Measurements from ENCODE around the gene WNK2. TPM values are rescaled to one million over a fixed set of nuclear protein-coding genes. Genes with fewer than 3 reads are reported as not detected.

The WNK2 gene
- total RNA-seq, 1 experiment from 2014 or later, result 69.4 TPM

DNA sequence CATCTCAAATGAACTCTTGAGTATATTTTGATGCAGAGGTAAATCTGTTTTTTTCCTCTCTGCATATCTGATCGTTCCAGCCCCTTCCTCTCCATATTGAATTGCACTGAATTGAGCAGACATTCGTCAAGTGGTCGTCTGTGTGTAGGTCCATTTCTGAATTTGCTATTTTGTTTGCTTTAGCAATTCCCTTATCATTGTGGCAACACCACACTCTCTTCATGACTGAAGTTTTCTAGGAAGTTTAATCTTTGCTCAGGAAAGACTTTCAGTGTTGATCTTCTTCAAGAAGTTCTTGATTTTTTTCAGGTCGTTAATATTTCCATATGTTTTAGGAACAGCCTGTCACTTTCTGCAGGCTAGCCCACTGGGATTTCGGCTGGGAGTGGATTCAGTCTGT, 132.0 kb downstream of the WNK2 start:
- H4K5ac ChIP-seq (ENCODE audit: insufficient read length, low read depth, low read length), result no peak overlapping the region
- Mint-ChIP-seq H3K36me3 (ENCODE audit: insufficient read depth in 1 of 3, low read depth in 3 of 3) (peaks cover 4 to 53% (median 6%) of the 10 kb centered on the region in 3 experiments; a peak in 6 of 7 replicates), H3K9me3 (no peaks in the 10 kb centered on the region), H3K4me1 (peaks cover 4 to 5% of the 10 kb centered on the region in 2 experiments), H3K4me3 (no peak overlapping the region), H3K27ac (no peak overlapping the region), H3K27me3 (ENCODE audit: low read depth) (no peaks in the 10 kb centered on the region; the same call in none of the 2 replicates)
- no peak overlapping the region for H2BK15ac ChIP-seq (ENCODE audit: low read depth, low read length)
- no peak overlapping the region for H3K27ac ChIP-seq (ENCODE audit: insufficient read length, low read depth, low read length)
- no peak overlapping the region for H2AFZ ChIP-seq (ENCODE audit: low read length)
- no peak overlapping the region for H4K91ac ChIP-seq (ENCODE audit: insufficient read length, low read depth, low read length)
- H3K14ac ChIP-seq (ENCODE audit: insufficient read depth, low read length), result no peak overlapping the region
- H2BK12ac ChIP-seq (ENCODE audit: insufficient read length, low read depth, low read length), result no peak overlapping the region
- TF ChIP-seq, protein P1, sequence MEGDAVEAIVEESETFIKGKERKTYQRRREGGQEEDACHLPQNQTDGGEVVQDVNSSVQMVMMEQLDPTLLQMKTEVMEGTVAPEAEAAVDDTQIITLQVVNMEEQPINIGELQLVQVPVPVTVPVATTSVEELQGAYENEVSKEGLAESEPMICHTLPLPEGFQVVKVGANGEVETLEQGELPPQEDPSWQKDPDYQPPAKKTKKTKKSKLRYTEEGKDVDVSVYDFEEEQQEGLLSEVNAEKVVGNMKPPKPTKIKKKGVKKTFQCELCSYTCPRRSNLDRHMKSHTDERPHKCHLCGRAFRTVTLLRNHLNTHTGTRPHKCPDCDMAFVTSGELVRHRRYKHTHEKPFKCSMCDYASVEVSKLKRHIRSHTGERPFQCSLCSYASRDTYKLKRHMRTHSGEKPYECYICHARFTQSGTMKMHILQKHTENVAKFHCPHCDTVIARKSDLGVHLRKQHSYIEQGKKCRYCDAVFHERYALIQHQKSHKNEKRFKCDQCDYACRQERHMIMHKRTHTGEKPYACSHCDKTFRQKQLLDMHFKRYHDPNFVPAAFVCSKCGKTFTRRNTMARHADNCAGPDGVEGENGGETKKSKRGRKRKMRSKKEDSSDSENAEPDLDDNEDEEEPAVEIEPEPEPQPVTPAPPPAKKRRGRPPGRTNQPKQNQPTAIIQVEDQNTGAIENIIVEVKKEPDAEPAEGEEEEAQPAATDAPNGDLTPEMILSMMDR (conservative IDR thresholded peaks at IDR 0.05), result no peak
- H3K9me3 ChIP-seq (ENCODE audit: control insufficient read depth, low read depth, low read length), result peaks cover 6% of the 10 kb centered on the region
- no peak overlapping the region for H3T11ph ChIP-seq (ENCODE audit: low read length)
- H3K23ac ChIP-seq (ENCODE audit: insufficient read length, low read depth, low read length), result no peak overlapping the region
- H2BK120ac ChIP-seq (ENCODE audit: low read depth, low read length, poor library complexity, severe bottlenecking), result no peak overlapping the region
- H2AK5ac ChIP-seq (ENCODE audit: insufficient read length, low read length), result no peak overlapping the region
- no peak overlapping the region for H3K18ac ChIP-seq (ENCODE audit: insufficient read length, low read depth, low read length)
- H2BK5ac ChIP-seq (ENCODE audit: insufficient read length, low read length), result no peak overlapping the region
- no peak overlapping the region for H3K56ac ChIP-seq (ENCODE audit: insufficient read length, low read depth, low read length)
- H3K4me1 ChIP-seq (ENCODE audit: insufficient read depth, low read length), result no peaks in the 10 kb centered on the region
- no CpG with 5 or more reads among the region's 5 CpGs for WGBS (ENCODE audit: extremely low coverage, insufficient read length, low lambda C conversion rate)
- no peak overlapping the region for H4K8ac ChIP-seq (replicated peaks; ENCODE audit: insufficient read length, low read depth, low read length)
- H4K20me1 ChIP-seq (ENCODE audit: control insufficient read depth, insufficient read depth, insufficient read length), result no peaks in the 10 kb centered on the region
- H3K9ac ChIP-seq (ENCODE audit: extremely low read depth, insufficient read length, low read length), result no peak overlapping the region
- no peaks in the 10 kb centered on the region for H3K79me1 ChIP-seq (ENCODE audit: insufficient read depth, low read depth, low read length, poor library complexity, severe bottlenecking)
- H3K4ac ChIP-seq (ENCODE audit: low read depth, low read length), result no peak overlapping the region
- no peaks in the 10 kb centered on the region for H3K79me2 ChIP-seq (ENCODE audit: insufficient read depth, low read length)
- DNase-seq, result no peak
- H3K27me3 ChIP-seq (ENCODE audit: insufficient read depth, low read length), result no peaks in the 10 kb centered on the region
- no peaks in the 10 kb centered on the region for H3K23me2 ChIP-seq (ENCODE audit: insufficient read length, low read depth, low read length, poor library complexity, severe bottlenecking)
- H2BK20ac ChIP-seq (ENCODE audit: low read depth, low read length, poor library complexity, severe bottlenecking), result no peak overlapping the region
- no peak overlapping the region for H3K4me2 ChIP-seq (ENCODE audit: insufficient read depth, insufficient read length, low read length)

Measured in H9 (cell line).